Endothelial cell of umbilical vein (primary cell): Measurements from ENCODE around the gene CCNF. TPM values are rescaled to one million over a fixed set of nuclear protein-coding genes. Genes with fewer than 3 reads are reported as not detected.

Source experiments
- BruUV-seq: library from RNA; stranded (reverse); fragments of 400-500 nt; replicated peaks from 2 replicates; lab custom pipeline; 2021; lab: Mats Ljungman, UMichigan
- CTCF ChIA-PET: fragments of 300-600, 350-600 bp; sonication (Branson Sonifier 250); formaldehyde crosslinking; loops from one replicate; lab custom pipeline; 2021; ENCODE audit warnings: antibody characterized with exemption, inconsistent platforms; lab: Charles Lee
- POLR2A ChIA-PET: fragments of 300-600, 350-600 bp; sonication (Branson Sonifier 250); formaldehyde crosslinking; loops from one replicate; lab custom pipeline; 2021; ENCODE audit warnings: antibody characterized with exemption, inconsistent platforms; lab: Charles Lee
- DNase-seq: peaks from one replicate; pipeline ENCODE4 v3.0.0-alpha.2; 2011; ENCODE audit warnings: low read depth, low spot score
- FAIRE-seq: peaks from 2 replicates; lab custom pipeline; 2011; peaks lifted over from hg19 to GRCh38; lab: Jason Lieb, UNC
- H2AFZ ChIP-seq: 2 replicates; pipeline ENCODE4 v1.6.0; 2012; ENCODE audit warnings: low read depth, low read length, control low read depth, inconsistent platforms
- H3K27ac ChIP-seq: 2 replicates; pipeline ENCODE4 v1.5.1; 2011; ENCODE audit warnings: low read depth, mild to moderate bottlenecking, control low read depth, low read length, moderate library complexity; ENCODE audit not compliant: insufficient read depth
- H3K27me3 ChIP-seq, 2 experiments: 2 replicates each; pipeline versions ENCODE4 v1.6.0 to v1.6.1; 2011; ENCODE audit warnings: low read length in 2 of 2, mixed read lengths in 1 of 2; ENCODE audit not compliant: control insufficient read depth in 2 of 2, insufficient read depth in 2 of 2
- H3K36me3 ChIP-seq, 2 experiments: 2 replicates in 1 of 2; 3 replicates in 1 of 2; pipeline ENCODE4 v1.5.1; 2011; ENCODE audit warnings: low read length in 2 of 2, mild to moderate bottlenecking in 1 of 2, moderate library complexity in 1 of 2; ENCODE audit not compliant: control insufficient read depth in 2 of 2, insufficient read depth in 2 of 2; ENCODE audit errors: extremely low read depth in 1 of 2
- H3K4me1 ChIP-seq: 3 replicates; pipeline ENCODE4 v1.5.1; 2011; ENCODE audit warnings: mild to moderate bottlenecking, low read length; ENCODE audit not compliant: control insufficient read depth, insufficient read depth; ENCODE audit errors: extremely low read depth
- H3K4me2 ChIP-seq: 2 replicates; pipeline ENCODE4 v1.6.1; 2011; ENCODE audit warnings: low read length, control low read depth, mixed read lengths; ENCODE audit not compliant: insufficient read depth
- H3K4me3 ChIP-seq, 3 experiments: fragments of 200-600 bp in 1 of 3; sonication (generic), shearing (Covaris generic) in 1 of 3; replicated peaks in 1 of 3; 2 replicates each; pipeline ENCODE4 v1.5.1; 2011 to 2016; ENCODE audit warnings: control low read depth in 3 of 3, low read length in 3 of 3, mild to moderate bottlenecking in 2 of 3, inconsistent platforms in 1 of 3, low read depth in 1 of 3, moderate library complexity in 1 of 3; ENCODE audit not compliant: insufficient read depth in 1 of 3
- H3K79me2 ChIP-seq: 2 replicates; pipeline ENCODE4 v1.6.0; 2012; ENCODE audit warnings: low read length, inconsistent platforms; ENCODE audit not compliant: control insufficient read depth, insufficient read depth
- H3K9ac ChIP-seq: replicated peaks from 2 replicates; pipeline ENCODE3; 2011; ENCODE audit warnings: low read length, control low read depth; ENCODE audit not compliant: insufficient read depth; ENCODE audit errors: extremely low read depth
- H3K9me1 ChIP-seq: replicated peaks from 3 replicates; pipeline ENCODE4 v1.6.0; 2011; ENCODE audit warnings: mild to moderate bottlenecking, low read length; ENCODE audit not compliant: control insufficient read depth, insufficient read depth; ENCODE audit errors: extremely low read depth
- H3K9me3 ChIP-seq: replicated peaks from 2 replicates; pipeline ENCODE4 v1.5.1; 2012; ENCODE audit warnings: low read length, inconsistent platforms; ENCODE audit not compliant: control insufficient read depth, insufficient read depth
- H4K20me1 ChIP-seq: replicated peaks from 2 replicates; pipeline ENCODE3; 2011; ENCODE audit warnings: mild to moderate bottlenecking, low read length; ENCODE audit not compliant: control insufficient read depth, insufficient read depth; ENCODE audit errors: extremely low read depth
- EZH2 ChIP-seq: IDR thresholded peaks from 2 replicates; pipeline ENCODE4 v1.6.1; 2012; ENCODE audit warnings: borderline replicate concordance, low read depth, mild to moderate bottlenecking, moderate library complexity, low read length, inconsistent platforms; ENCODE audit not compliant: severe bottlenecking
- FOS ChIP-seq: IDR thresholded peaks from 2 replicates; pipeline ENCODE4 v1.6.1; 2011; ENCODE audit warnings: mild to moderate bottlenecking, low read length, moderate library complexity, borderline replicate concordance; ENCODE audit not compliant: insufficient read depth
- GATA2 ChIP-seq: IDR thresholded peaks from 2 replicates; pipeline ENCODE4 v1.7.0; 2011; ENCODE audit warnings: low read depth, mild to moderate bottlenecking, moderate library complexity, mixed read lengths, low read length; ENCODE audit not compliant: insufficient read length, insufficient read depth
- JUN ChIP-seq: IDR thresholded peaks from 2 replicates; pipeline ENCODE4 v1.6.1; 2011; ENCODE audit warnings: borderline replicate concordance, low read depth; ENCODE audit not compliant: insufficient read length, insufficient read depth
- MYC ChIP-seq: IDR thresholded peaks from one replicate; pipeline ENCODE4 v1.6.1; 2011; ENCODE audit warnings: mild to moderate bottlenecking, low read depth, low read length
- POLR2A ChIP-seq: IDR thresholded peaks from 2 replicates; pipeline ENCODE4 v1.6.1; 2012; ENCODE audit warnings: low read depth, mild to moderate bottlenecking, control low read depth, low read length
- POLR2AphosphoS5 ChIP-seq: IDR thresholded peaks from 2 replicates; pipeline ENCODE4 v1.6.1; 2012; ENCODE audit warnings: low read depth, mild to moderate bottlenecking, control low read depth, low read length, moderate library complexity; ENCODE audit not compliant: insufficient read depth
- dilution Hi-C: fragments of 300-500 bp; cut with MboI; formaldehyde crosslinking; loops from one replicate; pipeline ENCODE4 v1.15.0; 2019; ENCODE audit warnings: low sequenced_read_pairs; ENCODE audit not compliant: extremely low pct_ligation_motif_present
- intact Hi-C: fragments of 100-400 bp; cut with micrococcal nuclease; formaldehyde crosslinking; loops from one replicate; pipeline ENCODE4 v1.10.0; 2022
- polyA plus RNA-seq, 4 experiments: library from polyadenylated mRNA; depleted of rRNA in 3 of 4; stranded (reverse) in 3 of 4; unstranded in 1 of 4; fragments of >200 nt; gene quantifications; 2 replicates each; pipeline versions ENCODE4 v1.2.1 to v1.2.3, GENCODE V29; 2011 to 2012; ENCODE audit warnings: missing spikeins in 1 of 4
- total RNA-seq: library from RNA; stranded (reverse); gene quantifications from 2 replicates; pipeline ENCODE4 v1.2.3, GENCODE V29; 2021
- TF ChIP-seq, protein P1 (sequence below): IDR thresholded peaks from 2 replicates; pipeline ENCODE4 v1.6.1; 2011; ENCODE audit not compliant: insufficient read depth, insufficient read length
- TF ChIP-seq, protein P2 (sequence below), 2 donors: IDR thresholded peaks; 1 replicate in 1 of 2; 2 replicates in 1 of 2; pipeline ENCODE4 v1.5.1; 2011; ENCODE audit warnings: low read length in 2 of 2, mild to moderate bottlenecking in 2 of 2, moderate library complexity in 2 of 2, control low read depth in 1 of 2, inconsistent platforms in 1 of 2, low read depth in 1 of 2; ENCODE audit not compliant: insufficient read depth in 1 of 2; ENCODE audit errors: extremely low read depth in 1 of 2

The CCNF gene
- total and polyA plus RNA-seq, 2 donors (not counting 3 experiments of a cell fraction or from before 2014, with no cell fraction given): 13.9 to 48.9 TPM

DNA sequence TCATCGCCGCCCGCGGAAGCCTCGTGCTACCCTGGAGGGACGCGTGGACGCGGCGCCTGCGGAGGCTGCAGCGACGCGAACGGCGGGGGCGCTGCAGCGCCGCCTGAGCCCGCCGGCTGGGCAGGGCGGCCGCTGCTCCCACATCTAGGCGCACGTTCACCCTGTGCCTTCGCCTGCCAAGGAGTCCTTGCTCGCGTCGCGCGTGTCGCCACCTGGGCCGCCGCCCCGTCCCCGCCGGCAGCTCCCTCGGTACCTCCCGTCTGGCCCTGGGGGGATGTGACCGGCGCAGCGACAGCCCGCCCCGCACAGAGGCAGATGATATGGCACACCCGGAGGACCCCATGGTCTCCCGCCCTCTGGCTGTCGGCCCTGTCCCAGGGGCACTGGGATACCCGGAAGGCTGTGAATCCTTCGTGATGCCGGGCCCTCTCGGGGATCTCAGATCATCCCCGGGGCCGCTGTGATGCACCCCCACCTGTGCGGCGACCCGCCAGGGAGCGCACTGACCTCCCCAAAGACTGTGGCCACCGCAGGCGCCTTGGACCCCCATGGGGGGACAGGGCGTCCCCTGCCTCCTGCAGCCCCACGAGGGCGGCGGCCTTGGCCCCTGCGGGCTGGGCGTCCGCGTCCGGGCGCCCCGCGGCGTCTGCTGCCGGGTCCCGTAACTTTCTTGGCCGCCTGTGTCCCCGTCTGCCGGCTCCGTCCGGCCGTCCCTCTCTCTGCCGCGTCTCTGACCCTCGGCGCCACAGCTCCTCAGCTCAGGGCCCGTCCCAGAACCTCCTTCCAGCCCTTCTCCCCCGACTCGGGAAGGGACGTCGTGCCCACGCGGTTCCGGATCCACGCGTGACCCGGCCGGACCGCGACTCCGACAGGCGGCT, 45.0 kb downstream of the CCNF start:
- Histone ChIP-seq H4K20me1 (no peaks in the 10 kb centered on the region), H3K4me3 (peak overlapping the region; percentile 11 to 72 (median 33)), H3K79me2 (peaks cover 9% of the 10 kb centered on the region), H3K27ac (peak overlapping the region; percentile 8), H3K4me1 (peaks cover 10% of the 10 kb centered on the region), H3K4me2 (peak overlapping the region; percentile 90), H3K27me3 (peaks cover 15 to 22% of the 10 kb centered on the region in 2 experiments), H3K9ac (peak overlapping the region; percentile 53), H3K36me3 (no peaks in the 10 kb centered on the region), H3K9me1 (no peaks in the 10 kb centered on the region), H2AFZ (peak overlapping the region; percentile 83), H3K9me3 (no peaks in the 10 kb centered on the region)
- ChIA-PET POLR2A (no interaction called here), CTCF (interaction anchor here (0.9 to 2.8 kb wide), 5 partner anchors 12 to 177 kb away, joined by 3 to 10 read pairs (median 6); partner anchors contain the start of gene TEDC2)
- TF ChIP-seq, protein P1, sequence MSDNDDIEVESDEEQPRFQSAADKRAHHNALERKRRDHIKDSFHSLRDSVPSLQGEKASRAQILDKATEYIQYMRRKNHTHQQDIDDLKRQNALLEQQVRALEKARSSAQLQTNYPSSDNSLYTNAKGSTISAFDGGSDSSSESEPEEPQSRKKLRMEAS: no peak
- TF ChIP-seq GATA2: no peak
- TF ChIP-seq FOS: no peak
- no peak for TF ChIP-seq POLR2A
- TF ChIP-seq, protein P2, sequence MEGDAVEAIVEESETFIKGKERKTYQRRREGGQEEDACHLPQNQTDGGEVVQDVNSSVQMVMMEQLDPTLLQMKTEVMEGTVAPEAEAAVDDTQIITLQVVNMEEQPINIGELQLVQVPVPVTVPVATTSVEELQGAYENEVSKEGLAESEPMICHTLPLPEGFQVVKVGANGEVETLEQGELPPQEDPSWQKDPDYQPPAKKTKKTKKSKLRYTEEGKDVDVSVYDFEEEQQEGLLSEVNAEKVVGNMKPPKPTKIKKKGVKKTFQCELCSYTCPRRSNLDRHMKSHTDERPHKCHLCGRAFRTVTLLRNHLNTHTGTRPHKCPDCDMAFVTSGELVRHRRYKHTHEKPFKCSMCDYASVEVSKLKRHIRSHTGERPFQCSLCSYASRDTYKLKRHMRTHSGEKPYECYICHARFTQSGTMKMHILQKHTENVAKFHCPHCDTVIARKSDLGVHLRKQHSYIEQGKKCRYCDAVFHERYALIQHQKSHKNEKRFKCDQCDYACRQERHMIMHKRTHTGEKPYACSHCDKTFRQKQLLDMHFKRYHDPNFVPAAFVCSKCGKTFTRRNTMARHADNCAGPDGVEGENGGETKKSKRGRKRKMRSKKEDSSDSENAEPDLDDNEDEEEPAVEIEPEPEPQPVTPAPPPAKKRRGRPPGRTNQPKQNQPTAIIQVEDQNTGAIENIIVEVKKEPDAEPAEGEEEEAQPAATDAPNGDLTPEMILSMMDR (IDR thresholded peaks at IDR 0.05; ENCODE audit: extremely low read depth in 1 of 2, insufficient read depth in 1 of 2, low read depth in 1 of 2, low read length in 2 of 2): peak; percentile 38 to 45
- peak; percentile 50 for TF ChIP-seq EZH2
- peak; percentile 49 for TF ChIP-seq POLR2AphosphoS5
- TF ChIP-seq MYC: no peak
- TF ChIP-seq JUN: no peak
- dilution Hi-C loops (no loop called here), intact Hi-C loops (loop anchor here (1.0 to 2.0 kb wide), 2 partner anchors 14 to 27 kb away; partner anchors contain the start of gene TEDC2)
- FAIRE-seq (peak; percentile 67), DNase-seq (peak; percentile 44)
- no TSS peak for BruUV-seq
